LHCN-M2 (cell line): Measurements from ENCODE around the gene MGAT5B. TPM values are rescaled to one million over a fixed set of nuclear protein-coding genes. Genes with fewer than 3 reads are reported as not detected.
A peak's percentile ranks its signal among the peaks of the same experiment; 100 is the strongest.
"Not testable (repeated sequence)": the region's sequence is repeated elsewhere in the genome, so short reads cannot be mapped to it uniquely, and the experiment has no call there.

Experiments
- DNase-seq: peaks from one replicate; pipeline ENCODE4 v3.0.0-alpha.2; 2012; ENCODE audit warnings: low read depth
- total RNA-seq: library from RNA; depleted of rRNA; stranded (reverse); fragments of >200 nt; gene quantifications from 2 replicates; pipeline ENCODE4 v1.2.3, GENCODE V29; 2014

MGAT5B gene
- total RNA-seq, 1 experiment from 2014 or later = 0.23 TPM

DNA sequence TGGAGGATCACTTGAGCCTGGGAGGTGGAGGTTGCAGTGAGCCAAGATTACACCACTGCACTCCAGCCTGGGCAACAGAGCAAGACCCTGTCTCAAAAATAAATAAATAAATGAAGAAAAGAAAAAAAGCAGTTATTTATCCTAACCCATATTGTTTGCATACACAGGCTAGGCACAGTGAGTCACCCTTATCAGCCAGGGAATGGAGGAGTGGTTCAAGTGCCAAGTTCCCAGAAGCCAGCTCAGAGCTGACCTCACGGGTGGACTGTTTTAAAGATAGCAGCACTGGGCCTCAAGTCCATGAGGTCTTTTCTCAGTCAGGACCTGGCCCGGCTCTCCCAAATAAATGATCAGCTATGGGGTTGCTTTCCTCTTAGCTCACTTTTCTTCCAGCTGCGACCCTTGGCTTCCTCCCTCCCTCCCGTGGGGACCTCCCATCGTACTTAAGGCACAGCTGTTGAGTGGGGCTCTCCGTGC is 22.6 kb upstream of the MGAT5B start:
- no peak for DNase-seq

GRCh38 chr17:76847031-76847430 is 21.2 kb upstream of the MGAT5B start:
- no peak for DNase-seq

GRCh38 chr17:76848670-76849069 is 19.5 kb upstream of the MGAT5B start:
- no peak for DNase-seq

- DNase-seq = not testable (repeated sequence)
These were observed 19.0 kb upstream of the MGAT5B start for GRCh38 chr17:76849160-76849559.

GRCh38 chr17:76852843-76853242 is 15.4 kb upstream of the MGAT5B start:
- DNase-seq = no peak

DNA sequence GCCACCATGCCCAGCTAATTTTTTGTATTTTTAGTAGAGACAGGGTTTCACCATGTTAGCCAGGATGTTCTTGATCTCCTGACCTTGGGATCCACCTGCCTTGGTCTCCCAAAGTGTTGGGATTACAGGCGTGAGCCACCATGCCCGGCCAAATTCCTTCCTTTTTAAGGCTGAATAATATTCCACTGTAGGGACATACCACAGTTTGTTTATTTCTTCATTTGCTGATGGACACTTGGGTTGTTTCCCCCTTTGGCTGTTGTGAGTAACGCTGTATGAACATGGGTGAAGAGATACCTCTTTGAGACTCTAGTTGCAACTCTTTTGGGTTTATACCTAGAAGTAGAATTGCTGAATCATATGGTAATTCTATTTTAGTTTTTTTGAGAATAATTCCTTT is 13.1 kb upstream of the MGAT5B start:
- no peak for DNase-seq

- DNase-seq = no peak
These were observed 6.1 kb upstream of the MGAT5B start for GRCh38 chr17:76862079-76862478.

DNA sequence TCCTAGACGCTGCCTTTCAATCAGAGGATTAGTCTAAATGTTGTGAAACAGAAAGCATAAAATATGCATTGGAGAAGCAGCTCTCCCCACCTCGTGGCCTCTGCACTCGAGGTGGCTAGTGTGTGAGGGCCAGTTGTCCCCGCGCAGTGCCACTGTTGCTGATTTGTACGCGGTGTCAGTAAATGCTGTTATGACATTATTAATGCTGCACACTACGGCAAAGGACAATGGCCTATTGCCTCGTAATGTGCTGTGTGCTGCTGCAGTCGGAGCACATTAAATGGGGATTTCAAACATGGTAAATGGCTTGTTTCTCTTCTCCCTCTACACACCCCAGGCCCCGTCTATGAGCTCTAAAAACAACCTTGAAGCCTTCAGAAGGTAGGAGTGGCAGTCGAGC is 5.7 kb upstream of the MGAT5B start:
- DNase-seq = no peak

DNA sequence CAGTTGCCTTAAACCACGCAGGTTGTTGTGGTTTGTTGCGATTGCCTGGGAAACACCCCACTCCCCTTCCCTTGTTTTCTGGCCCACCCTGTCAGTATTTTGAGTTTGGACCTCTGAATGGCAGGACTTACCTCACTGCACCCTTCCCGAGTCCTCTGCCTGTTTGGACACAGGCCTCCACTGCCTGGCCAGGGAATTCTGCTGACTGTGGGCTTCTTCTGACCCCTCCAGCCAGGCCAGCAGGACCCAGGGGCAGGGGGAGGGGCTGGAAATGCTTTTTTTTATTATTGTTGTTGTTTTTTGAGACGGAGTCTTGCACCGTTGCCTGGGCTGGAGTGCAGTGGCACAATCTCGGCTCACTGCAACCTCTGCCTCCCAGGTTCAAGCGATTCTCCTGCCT is 4.2 kb upstream of the MGAT5B start:
- no peak for DNase-seq

DNA sequence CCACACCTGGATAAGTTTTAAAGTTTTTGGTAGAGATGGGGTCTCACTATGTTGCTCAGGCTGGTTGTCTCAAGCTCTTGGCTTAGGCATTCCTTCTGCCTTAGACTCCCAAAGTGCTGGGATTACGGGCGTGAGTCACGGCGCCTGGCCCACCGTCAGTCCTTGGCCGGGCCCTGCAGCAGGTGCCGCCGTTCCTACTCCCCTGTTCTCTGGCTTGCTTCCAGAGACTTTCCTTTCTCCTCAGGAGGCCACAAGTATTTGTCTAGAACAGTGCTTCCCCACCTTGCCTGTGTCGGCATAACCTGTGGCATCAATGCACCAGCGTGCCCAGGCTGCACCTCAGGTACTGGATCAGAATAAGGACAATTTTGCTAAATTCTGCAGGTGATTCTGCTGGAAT is 3.0 kb upstream of the MGAT5B start:
- DNase-seq = no peak

DNA sequence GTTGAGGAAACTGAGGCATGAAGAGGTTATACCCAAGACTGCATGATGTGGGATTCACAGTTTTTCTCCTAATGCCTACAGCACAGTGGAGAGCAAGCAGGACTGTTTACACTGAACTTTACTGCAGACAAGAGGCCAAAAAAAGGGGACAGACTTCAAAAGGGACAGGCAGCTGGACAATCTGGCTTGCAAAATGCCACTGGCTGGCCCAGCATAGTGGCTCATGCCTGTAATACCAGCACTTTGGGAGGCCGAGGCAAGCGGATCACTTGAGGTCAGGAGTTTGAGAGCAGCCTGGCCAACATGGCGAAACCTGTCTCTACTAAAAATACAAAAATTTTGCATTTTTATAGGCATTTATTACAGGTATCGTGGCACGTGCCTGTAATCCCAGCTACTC is 2.0 kb upstream of the MGAT5B start:
- DNase-seq = no peak

DNA sequence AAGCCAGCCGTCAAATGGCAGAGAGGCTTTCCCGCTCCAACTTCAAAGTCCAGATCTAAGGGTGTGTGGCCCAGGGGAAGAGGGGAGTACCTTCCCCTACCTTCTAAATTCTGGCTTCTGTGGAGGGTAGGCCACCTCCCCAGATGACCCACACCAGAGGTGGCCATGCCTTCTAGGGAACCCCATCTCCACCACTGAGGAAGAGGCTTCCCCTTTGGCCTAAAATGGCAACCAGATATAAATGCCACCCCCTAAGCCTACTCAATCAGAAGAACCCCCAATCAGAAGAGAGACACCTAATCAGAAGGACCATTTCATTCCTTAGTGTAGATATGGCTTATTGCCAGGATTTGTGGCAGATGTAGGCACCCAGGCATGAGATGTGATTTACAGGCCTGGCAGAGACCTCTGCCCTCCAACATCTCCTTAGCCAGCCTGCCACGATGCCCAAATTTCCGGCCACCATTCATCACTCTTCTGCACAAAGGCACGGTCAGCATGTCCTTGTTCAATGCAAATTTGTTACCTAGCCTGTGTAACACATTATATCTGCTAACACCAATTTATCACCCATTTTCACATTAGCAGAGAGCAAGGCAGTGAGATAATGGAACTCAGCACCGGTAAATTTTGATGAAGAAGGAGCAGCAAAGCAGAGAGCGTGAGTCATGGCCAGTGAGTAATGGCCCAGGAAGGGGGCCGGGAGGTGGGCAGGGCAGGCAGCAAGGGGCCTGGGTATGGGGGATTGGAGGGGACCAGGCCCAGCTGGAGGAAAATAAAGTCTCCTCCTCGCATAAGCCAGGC is 1.2 kb upstream of the MGAT5B start:
- no peak for DNase-seq

DNA sequence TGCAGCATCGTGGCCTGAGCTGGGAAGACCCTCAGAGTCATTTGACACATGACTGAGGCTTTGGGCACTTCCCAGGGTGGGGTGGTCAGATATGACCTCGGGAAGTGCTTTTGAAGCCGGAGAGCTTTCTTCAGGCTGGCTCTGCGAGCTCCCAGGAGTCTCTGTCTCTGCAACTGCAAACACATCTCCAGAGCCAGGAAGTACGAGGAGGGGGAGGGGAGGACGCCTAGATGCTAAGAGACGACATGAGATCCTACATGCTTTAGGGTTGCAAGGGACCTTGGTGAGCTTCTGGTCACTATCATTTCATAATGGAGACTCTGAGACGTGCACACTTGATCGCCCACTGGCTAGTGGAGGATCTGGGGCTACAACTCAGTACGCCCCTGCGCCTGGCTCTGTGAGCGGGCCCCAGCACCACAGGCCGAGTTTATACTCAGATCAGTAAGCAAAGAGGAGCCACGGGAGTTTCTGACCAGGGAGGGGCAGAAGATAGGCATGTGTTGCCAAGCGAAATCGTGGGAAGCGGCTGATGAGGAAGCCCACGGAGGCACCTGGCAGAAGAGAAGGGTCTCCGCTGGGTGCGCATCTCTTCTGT is 527 bp upstream of the MGAT5B start:
- DNase-seq = no peak

- no peak for DNase-seq
These were observed 678 bp downstream of the MGAT5B start for GRCh38 chr17:76868669-76869495.

- no peak for DNase-seq
These were observed 1.5 kb downstream of the MGAT5B start for GRCh38 chr17:76869496-76870376.

DNA sequence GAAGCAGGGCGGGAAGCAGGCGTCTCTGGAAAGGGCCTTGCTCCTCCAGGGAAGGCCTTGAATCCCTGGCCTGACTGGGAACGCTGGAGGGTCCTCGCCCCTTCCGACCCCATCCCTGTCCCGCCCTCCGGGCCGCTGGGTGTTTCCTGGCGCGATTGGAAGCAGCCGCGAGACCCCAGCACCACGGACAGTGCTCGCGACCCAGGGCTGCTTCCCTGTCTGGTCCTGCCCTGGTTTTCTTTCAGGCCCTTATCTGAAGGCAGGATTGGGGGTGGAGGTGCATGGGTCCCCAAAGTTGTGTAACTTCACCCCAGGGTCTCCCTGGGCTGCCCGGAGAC is 2.1 kb downstream of the MGAT5B start:
- no peak for DNase-seq

GRCh38 chr17:76871668-76872067 is 3.5 kb downstream of the MGAT5B start:
- DNase-seq = no peak

GRCh38 chr17:76872221-76872873 is 4.1 kb downstream of the MGAT5B start:
- peak; percentile 88 for DNase-seq

GRCh38 chr17:76872874-76873221 is 4.6 kb downstream of the MGAT5B start:
- DNase-seq = no peak

DNA sequence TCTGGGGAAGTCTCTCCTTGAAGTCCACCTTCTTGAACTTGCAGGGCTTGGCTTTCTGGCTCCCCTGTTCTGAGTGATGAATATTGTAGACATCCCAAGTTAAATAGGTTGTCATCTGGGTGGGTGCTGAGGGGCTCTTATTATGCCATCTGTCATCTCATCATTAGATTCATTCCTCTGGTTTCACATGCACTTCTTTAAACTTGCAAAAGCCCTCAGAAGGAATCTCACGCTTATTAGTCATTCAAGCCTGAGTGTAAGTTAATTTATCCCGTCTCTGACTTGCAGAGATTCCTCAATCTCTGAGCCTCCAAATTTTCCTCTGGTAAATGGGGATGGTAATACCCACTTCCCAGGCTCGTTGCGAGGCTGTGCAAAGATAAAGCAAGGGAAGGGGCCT is 5.7 kb downstream of the MGAT5B start:
- DNase-seq = no peak

- no peak for DNase-seq
These were observed 9.2 kb downstream of the MGAT5B start for GRCh38 chr17:76877437-76877836.
